HK-2 (cell line): ENCODE data around the gene ZMYND8.

ENCODE experiments used
- DNase-seq: peaks from one replicate; pipeline ENCODE4 v3.0.0-alpha.2; 2018; ENCODE audit not compliant: unreplicated experiment

The ZMYND8 gene

GRCh38 chr20:47332381-47333206 is 23.9 kb downstream of the ZMYND8 start:
- no peak for DNase-seq

- peak; percentile 31 for DNase-seq
Measured at GRCh38 chr20:47330933-47331708, 25.4 kb downstream of the ZMYND8 start.

GRCh38 chr20:47330071-47330470 is 26.4 kb downstream of the ZMYND8 start:
- DNase-seq = no peak

GRCh38 chr20:47328129-47328528 is 28.4 kb downstream of the ZMYND8 start:
- DNase-seq = no peak

DNA sequence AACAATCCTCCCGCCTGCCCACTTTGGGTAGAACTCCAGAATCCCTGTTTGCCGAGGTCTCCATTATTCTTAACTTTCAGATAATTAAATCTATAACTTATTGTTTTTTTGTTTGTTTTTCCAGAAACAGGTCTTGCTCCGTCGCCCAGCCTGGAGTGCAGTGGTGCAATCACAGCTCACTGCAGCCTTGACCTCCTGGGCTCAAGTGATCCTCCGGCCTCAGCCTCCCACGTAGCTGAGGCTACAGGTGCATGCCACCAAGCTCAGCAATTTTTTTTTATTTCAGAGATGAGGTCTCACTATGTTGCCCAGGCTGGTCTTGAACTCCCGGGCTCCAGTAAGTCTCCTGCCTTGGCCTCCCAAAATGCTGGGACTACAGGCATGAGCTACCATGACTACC is 28.8 kb downstream of the ZMYND8 start:
- DNase-seq = no peak

DNA sequence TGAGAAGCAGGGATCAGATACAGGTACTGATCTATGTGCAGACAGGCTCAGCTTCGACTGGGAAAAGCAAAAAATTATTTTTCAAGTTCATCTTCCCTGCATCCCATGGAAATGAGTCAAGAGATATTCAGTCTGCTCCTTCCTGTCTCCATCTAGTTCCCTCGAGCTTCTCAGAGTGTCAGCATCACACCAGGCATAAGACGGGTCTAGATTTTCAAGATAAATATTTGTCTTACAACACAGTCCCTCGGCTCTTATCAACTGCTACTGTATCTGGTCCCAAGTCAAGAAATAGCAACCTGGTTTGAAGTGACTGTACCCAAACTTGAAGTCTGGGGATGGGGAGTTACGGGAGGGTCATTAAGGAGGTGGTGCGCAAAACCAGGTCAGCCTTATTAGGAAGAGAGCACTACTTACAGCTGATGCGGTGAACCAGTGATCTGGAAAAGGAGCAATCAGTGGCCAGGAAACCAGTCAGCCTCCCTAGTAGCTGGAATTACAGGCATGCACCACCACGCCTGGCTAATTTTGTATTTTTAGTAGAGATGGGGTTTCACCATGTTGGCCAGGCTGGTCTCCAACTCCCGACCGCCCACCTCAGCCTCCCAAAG is 29.7 kb downstream of the ZMYND8 start:
- DNase-seq = no peak

DNA sequence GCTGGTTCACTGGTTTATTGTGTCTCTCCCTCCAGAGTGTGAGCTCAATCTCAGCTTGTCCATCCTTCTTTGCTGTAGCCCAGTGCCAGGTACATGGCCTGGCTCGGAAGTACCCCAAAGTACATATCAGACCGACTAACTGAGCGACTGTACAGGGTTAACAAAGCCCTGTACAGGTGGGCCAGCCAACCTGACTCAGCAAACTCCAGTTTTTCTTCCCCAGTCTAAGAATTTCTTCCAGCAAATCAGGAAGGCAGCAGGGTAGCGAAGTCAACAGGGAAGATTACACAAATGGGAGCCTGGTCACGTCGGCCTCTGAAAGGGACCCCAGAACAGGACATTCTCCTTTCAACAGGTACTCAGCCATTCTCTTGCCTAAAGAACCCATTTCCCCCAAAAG is 31.3 kb downstream of the ZMYND8 start:
- DNase-seq = no peak

DNA sequence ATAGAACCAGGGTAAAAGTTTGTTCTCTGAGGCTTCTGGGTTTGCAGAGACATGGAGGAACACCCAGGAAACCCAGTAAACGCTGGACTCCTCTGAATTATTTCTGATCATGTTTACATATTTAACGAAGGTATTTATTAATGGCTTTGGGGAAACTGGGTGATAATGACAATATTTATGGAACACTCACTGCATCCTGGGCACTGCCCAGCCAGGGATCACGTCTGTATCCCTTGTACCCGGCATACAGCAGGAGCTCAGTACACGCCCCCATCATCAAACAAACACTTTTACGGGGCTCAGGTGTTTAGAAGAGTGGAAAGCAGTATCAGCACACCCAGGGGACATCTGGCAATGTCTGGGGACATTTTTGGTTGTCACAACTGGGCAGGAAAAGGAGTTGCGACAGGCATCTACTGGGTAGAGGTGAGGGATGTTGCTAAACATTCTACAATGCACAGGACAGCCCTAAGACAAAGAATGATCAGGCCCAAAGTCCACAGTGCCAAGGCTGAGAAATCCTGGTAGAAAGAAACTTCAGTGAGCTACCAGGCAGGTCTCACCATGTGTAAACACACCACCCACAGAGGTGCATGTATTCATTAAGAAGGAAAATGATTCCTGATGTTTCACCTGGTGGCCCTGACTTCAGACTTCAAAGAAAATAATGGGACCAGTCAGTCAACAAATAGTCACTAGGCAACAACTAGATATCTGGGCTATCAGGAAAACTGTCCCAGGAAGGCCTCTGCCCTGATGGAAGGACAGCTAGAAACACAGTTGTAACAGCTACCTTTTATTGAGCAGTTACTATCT is 35.3 kb downstream of the ZMYND8 start:
- DNase-seq = no peak

GRCh38 chr20:47319517-47320252 is 36.8 kb downstream of the ZMYND8 start:
- DNase-seq = peak; percentile 35

DNA sequence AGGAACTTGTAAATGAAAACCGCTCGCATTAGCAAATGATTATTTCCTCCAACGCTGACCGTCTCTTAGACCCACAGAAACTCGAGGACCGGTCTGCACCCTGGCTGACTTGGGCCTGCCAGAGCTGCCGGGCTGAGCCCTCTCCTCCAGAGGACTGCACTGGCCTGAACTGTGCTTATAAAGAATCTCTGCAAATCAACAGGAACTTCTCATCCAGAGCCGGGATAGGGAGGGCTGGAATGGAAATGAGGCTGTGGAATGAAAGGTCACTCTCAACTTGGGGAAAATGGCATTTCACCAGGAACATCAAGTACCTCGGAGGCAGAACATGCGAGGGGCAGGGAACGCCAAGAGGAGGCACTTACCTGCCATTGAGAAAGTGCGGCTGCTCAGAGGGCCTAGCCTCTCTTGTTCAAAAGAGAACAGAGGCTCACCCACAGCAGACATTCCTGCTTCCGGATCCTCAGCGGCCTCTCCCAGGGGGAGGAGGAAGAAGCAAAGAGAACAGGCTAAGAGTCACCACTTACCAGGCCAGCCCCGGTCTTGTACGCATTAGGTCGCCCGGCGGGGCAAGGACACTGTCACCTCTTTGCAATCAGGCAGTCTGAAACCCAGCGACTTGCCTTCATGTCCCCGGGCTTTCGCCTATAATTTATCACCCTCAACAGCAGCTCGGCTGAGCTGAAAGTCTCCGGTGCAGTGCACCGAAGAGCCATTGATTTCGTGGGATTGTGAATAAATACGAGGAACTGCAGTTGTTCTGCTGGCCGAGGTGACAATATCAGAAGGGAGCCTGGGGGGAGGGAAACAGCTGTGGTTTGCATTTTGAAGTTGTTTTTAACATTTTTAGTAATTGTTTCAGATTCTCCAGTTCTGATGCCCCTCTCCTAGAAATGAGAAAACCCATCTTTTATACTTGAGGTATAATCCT is 37.6 kb downstream of the ZMYND8 start:
- peak; percentile 77 for DNase-seq

GRCh38 chr20:47318027-47318585 is 38.4 kb downstream of the ZMYND8 start:
- no peak for DNase-seq

- peak; percentile 94 for DNase-seq
Measured at GRCh38 chr20:47317127-47317895, 39.2 kb downstream of the ZMYND8 start.

DNA sequence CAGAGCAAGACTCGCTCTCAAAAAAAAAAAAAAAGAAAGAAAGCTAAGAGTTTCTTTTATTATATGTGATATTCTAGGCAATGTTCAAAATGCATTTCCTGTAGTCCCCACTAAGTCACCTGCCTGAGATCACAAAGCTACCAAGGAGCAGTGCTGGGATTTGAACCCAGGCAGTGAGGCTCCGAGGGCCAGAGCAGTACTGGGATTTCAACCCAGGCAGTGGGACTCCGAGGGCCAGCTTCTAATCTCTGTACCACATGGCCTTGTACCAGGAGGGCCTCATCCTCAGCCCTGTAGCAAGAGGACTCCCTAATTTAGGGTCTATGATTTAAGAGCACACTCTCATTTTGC is 39.7 kb downstream of the ZMYND8 start:
- DNase-seq = no peak

GRCh38 chr20:47315339-47316056 is 41.0 kb downstream of the ZMYND8 start:
- peak; percentile 85 for DNase-seq

DNA sequence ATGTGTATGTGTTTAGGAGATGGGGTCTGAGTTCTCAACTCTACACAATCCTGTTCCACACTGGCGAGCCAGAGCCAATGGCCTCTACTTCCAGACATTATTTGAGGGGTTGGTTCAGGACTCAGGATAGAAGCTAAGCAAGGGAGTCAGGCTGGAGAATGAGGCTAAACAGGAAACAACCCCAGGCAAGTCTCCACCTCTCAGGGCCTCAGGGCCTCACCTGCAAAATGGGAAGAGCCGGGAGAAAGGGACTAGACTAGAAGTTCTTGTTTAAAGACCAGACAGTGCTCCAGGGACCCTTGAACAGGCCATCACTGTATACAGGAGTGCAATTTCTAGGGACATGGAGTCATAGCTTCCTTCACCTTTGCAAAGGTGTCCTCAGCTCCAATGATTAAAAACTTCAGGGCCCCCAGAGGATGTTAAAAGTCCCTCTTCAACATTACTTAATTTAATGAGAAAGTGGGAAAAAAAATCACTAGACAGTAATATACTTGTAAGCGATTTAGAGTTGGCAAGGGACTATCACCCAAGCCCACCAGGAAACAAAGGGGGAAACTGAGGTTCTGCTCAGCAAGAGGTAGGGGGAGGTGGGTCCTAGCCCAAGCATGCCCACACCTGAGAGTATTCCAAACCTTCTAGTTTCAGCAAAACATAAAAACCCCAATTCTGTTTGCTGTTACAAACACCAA is 41.7 kb downstream of the ZMYND8 start:
- no peak for DNase-seq

DNA sequence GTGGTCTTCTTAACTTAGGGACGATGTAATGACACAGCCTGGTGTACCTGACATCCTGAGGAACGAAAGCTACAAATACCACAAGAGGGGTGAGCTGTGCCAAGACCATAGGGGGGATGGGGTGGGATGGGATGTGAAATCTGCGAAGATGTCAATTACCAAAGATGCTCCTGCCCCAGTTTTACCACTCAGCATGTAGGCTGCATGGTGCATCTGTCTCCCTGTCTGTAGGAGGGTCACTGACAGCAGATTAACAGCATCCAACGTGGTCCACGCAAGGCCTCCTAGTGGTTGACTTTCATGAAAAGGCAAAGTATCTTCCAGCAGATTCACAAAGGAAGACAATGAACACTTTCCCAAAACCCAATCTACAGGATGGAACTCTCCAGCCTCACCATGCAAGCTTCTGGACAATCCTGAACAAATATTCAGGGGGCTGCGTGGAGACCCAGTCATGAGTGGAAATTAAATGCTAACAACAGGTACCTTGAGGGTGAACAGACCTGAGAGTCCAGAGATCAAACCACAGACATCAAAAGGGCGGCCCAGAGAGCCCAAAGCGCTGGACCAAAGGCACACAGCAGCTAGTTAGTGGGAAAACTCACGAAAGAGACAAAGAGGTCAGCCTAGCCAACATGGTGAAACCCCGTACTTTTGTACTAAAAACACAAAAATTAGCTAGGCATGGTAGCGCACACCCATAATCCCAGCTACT is 44.4 kb downstream of the ZMYND8 start:
- DNase-seq = no peak

- no peak for DNase-seq
Measured at GRCh38 chr20:47311211-47311610, 45.3 kb downstream of the ZMYND8 start.
